Activated CD8-positive, alpha-beta memory T cell treated with anti-CD3 and anti-CD28 coated beads, Interleukin-2, amount 50 U/mL, for 48 hours (primary cell): ENCODE results near the gene VASN.
"Not testable (repeated sequence)": the region's sequence is repeated elsewhere in the genome, so short reads cannot be mapped to it uniquely, and the experiment has no call there.

Experiments
- DNase-seq: peaks from one replicate; pipeline ENCODE4 v3.0.0-alpha.2; 2020

VASN gene

GRCh38 chr16:4371357-4372000 lies at the start of gene VASN:
VASN (plus strand) TSS chr16:4371848; CDS start chr16:4380878, 9,030 bp downstream.
- DNase-seq = peak; percentile 90

GRCh38 chr16:4322121-4323052 lies 49.3 kb upstream of the VASN start:
- DNase-seq = no peak

GRCh38 chr16:4323071-4323844 lies 48.4 kb upstream of the VASN start:
- DNase-seq = no peak

GRCh38 chr16:4323845-4324488 lies 47.7 kb upstream of the VASN start:
- no peak for DNase-seq

- DNase-seq = no peak
Measured at GRCh38 chr16:4324492-4325252, 47.0 kb upstream of the VASN start.

- no peak for DNase-seq
Measured at GRCh38 chr16:4325253-4325758, 46.3 kb upstream of the VASN start.

GRCh38 chr16:4327386-4328045 lies 44.1 kb upstream of the VASN start:
- no peak for DNase-seq

- peak; percentile 80 for DNase-seq
Measured at GRCh38 chr16:4328046-4328781, 43.4 kb upstream of the VASN start.

GRCh38 chr16:4328782-4329775 lies 42.6 kb upstream of the VASN start:
- no peak for DNase-seq

- peak; percentile 90 for DNase-seq
Measured at GRCh38 chr16:4330277-4330874, 41.3 kb upstream of the VASN start.

- no peak for DNase-seq
Measured at GRCh38 chr16:4332083-4332482, 39.6 kb upstream of the VASN start.

GRCh38 chr16:4332623-4333307 lies 38.9 kb upstream of the VASN start:
- DNase-seq = no peak

GRCh38 chr16:4333308-4333638 lies 38.4 kb upstream of the VASN start:
- no peak for DNase-seq

GRCh38 chr16:4333714-4334113 lies 37.9 kb upstream of the VASN start:
- DNase-seq = not testable (repeated sequence)

- no peak for DNase-seq
Measured at GRCh38 chr16:4334724-4335495, 36.7 kb upstream of the VASN start.

GRCh38 chr16:4336701-4337539 lies 34.7 kb upstream of the VASN start:
- DNase-seq = no peak
